Right atrium auricular region (tissue), 2 donors: ENCODE results near the gene NID2. TPM values are rescaled to one million over a fixed set of nuclear protein-coding genes. Genes with fewer than 3 reads are reported as not detected.

Source experiments
- DNase-seq: peaks from one replicate; pipeline ENCODE4 v3.0.0-alpha.2; 2019; ENCODE audit warnings: low spot score
- H3K27ac ChIP-seq, 2 donors: fragments of 200-600 bp; sonication (generic); 1 replicate in 1 of 2; 2 replicates in 1 of 2; pipeline ENCODE4 v1.5.1; 2016 to 2019
- H3K27me3 ChIP-seq, 2 donors: fragments of 200-600 bp; sonication (generic); one replicate each; pipeline versions ENCODE4 v1.5.1 to v1.6.0; 2017 to 2019
- H3K36me3 ChIP-seq: fragments of 200-600 bp; sonication (generic); one replicate; pipeline ENCODE4 v1.5.1; 2016
- H3K4me1 ChIP-seq, 2 donors: fragments of 200-600 bp; sonication (generic); one replicate each; pipeline versions ENCODE4 v1.5.1 to v1.6.0; 2017 to 2019
- H3K4me3 ChIP-seq, 2 donors: fragments of 200-600 bp; sonication (generic); 1 replicate in 1 of 2; 2 replicates in 1 of 2; pipeline ENCODE4 v1.5.1; 2017 to 2019; ENCODE audit warnings: mild to moderate bottlenecking in 1 of 2, moderate library complexity in 1 of 2
- H3K9me3 ChIP-seq, 2 donors: fragments of 200-600 bp; sonication (generic); one replicate each; pipeline ENCODE4 v1.5.1; 2019
- CTCF ChIP-seq, 2 donors: fragments of 200-600 bp; sonication (generic); IDR thresholded peaks; one replicate each; pipeline ENCODE4 v1.5.1; 2019; ENCODE audit warnings: antibody characterized with exemption in 2 of 2
- total RNA-seq, 2 donors: library from RNA; depleted of rRNA; stranded (reverse); fragments of >200 nt; gene quantifications; one replicate each; pipeline ENCODE4 v1.1.0, GENCODE V29; 2016

NID2 gene
- total RNA-seq, 2 donors from 2014 or later, result 23.0 to 41.2 TPM

DNA sequence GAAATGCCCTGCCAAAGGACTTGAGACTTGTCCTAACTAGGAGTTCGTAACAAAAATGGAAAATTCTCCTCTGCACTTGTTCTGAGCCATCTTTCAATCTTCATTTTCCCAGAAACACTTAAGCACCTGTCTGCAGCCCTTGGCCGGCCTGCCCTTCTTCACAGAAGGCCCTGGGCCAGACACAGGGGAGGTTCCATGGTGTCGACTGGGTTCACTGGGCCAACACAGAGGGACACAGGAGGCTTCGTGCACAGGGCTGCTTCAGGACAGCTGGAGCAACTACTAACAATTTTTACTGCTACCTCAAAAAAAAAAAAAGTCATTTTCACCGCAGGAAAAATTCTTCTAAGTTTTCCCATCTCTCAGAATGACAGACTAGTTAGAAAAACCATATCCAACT, 19.6 kb downstream of the NID2 start:
- Histone ChIP-seq H3K27me3 (no peaks in the 10 kb centered on the region), H3K4me1 (peaks cover 0 to 98% of the 10 kb centered on the region in 2 donors), H3K27ac (peak overlapping the region; percentile 71 to 81), H3K4me3 (no peak overlapping the region), H3K36me3 (no peaks in the 10 kb centered on the region), H3K9me3 (no peaks in the 10 kb centered on the region)
- TF ChIP-seq CTCF (IDR thresholded peaks at IDR 0.05), result no peak
- no peak for DNase-seq

DNA sequence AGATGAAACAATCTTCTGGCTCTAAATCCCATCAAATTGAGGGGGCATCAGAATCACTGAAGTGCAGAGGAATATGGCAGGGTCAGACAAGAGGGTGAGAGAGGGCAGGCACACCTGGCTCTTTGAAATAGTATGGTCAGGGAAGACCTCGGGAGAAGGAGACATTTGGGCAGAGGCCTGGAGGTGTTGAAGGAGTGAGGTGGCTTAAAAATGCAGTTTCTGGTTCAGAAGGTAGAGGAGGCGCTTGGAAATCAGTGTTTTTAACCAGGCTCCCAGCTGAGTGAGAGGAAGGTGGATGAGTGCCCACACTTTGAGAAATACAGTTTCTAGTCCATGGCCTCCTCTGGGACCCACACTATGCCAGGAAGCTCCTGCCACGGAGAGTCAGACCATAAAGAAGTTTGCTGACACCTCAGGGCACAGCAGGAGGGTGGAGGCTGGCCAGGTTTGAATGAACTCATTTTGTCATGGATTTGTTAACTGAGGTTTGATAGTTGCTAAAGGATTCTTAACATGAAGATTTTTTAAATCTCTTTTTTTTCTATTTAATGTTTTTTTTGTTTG, 20.1 kb downstream of the NID2 start:
- DNase-seq, result no peak
- no peak for TF ChIP-seq CTCF (IDR thresholded peaks at IDR 0.05)
- H3K36me3 ChIP-seq, result no peaks in the 10 kb centered on the region
- H3K4me3 ChIP-seq, result no peak overlapping the region
- H3K27me3 ChIP-seq, result no peaks in the 10 kb centered on the region
- H3K4me1 ChIP-seq, result peaks cover 0 to 95% of the 10 kb centered on the region in 2 donors
- H3K9me3 ChIP-seq, result no peaks in the 10 kb centered on the region
- H3K27ac ChIP-seq, result peak overlapping the region; percentile 71 to 81

DNA sequence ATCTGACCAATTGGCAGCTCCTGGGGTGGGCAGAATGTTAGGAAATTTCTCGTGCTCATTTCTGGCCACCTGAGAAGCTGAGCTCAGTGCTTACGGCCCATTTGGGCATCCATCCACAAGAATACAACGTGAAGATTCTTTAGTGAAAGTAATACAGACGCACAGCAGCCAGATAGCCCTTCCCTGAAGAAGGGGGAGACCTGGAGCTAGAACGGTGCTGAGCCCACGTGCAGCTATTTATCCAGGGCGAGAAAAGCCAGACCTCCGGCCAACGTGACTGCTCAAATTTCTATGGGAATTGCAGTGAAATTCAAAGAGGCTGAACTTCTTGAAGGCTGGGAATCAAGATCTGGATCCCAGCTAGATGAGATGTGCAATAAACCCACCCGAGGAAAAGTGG, 20.7 kb downstream of the NID2 start:
- H3K36me3 ChIP-seq, result no peaks in the 10 kb centered on the region
- H3K27ac ChIP-seq, result peak overlapping the region; percentile 71 to 81
- peaks cover 0 to 95% of the 10 kb centered on the region in 2 donors for H3K4me1 ChIP-seq
- H3K9me3 ChIP-seq, result no peaks in the 10 kb centered on the region
- H3K4me3 ChIP-seq, result no peak overlapping the region
- DNase-seq, result no peak
- no peak for TF ChIP-seq CTCF (IDR thresholded peaks at IDR 0.05)
- no peaks in the 10 kb centered on the region for H3K27me3 ChIP-seq

DNA sequence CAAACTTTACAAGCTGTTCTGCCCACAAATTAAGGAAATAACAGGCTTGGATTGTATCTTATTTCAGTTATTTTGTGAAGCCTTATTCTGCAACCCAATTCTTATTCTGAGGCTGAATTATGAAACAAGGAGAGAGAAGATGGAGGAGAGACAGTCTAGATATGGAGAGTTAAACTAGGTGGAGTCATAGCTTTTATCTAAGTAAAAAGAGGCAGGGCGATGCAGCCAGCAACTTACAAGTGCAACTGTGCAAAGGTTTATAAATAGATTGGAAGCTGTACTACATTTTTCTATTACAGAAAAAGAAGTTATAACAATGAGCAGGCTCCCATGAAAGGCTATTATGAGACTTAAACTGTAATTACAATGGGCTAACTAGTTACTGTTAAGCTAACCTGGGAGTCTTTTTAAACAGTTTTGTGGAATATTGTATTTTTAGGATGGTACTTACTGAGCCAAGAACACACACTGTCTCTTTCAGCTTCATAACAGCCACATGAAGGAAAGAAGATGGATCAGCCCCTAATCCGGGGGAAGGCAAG, 22.4 kb downstream of the NID2 start:
- no peak for DNase-seq
- H3K27ac ChIP-seq, result peak overlapping the region; percentile 71 to 81
- H3K4me3 ChIP-seq, result no peak overlapping the region

GRCh38 chr14:52044791-52045522, 23.9 kb downstream of the NID2 start:
- Histone ChIP-seq H3K9me3 (no peaks in the 10 kb centered on the region), H3K4me1 (peaks cover 0 to 72% of the 10 kb centered on the region in 2 donors), H3K27ac (peak overlapping the region; percentile 71 to 81), H3K27me3 (no peaks in the 10 kb centered on the region), H3K36me3 (peaks cover 22% of the 10 kb centered on the region), H3K4me3 (no peak overlapping the region)
- no peak for DNase-seq
- TF ChIP-seq CTCF (IDR thresholded peaks at IDR 0.05), result no peak

More for the DNA sequence above, 22.4 kb downstream of the NID2 start:
- Histone ChIP-seq H3K9me3 (no peaks in the 10 kb centered on the region), H3K27me3 (no peaks in the 10 kb centered on the region), H3K4me1 (peaks cover 0 to 87% of the 10 kb centered on the region in 2 donors), H3K36me3 (peaks cover 8% of the 10 kb centered on the region)
- TF ChIP-seq CTCF (IDR thresholded peaks at IDR 0.05), result no peak
